DND-41 (cell line): ENCODE measurements around the gene ARHGEF4.

ENCODE experiments used
- ATAC-seq: fragments of 200-7000 bp; cut with Tn5 transposase; 3 replicates; pipeline ENCODE4 v1.9.1; 2021; ENCODE audit warnings: low read depth; ENCODE audit not compliant: insufficient read depth
- DNase-seq: peaks from one replicate; pipeline ENCODE4 v3.0.0-alpha.2; 2020
- H2AFZ ChIP-seq: 2 replicates; pipeline ENCODE4 v1.6.0; 2012; ENCODE audit warnings: low read depth, low read length
- H3K27ac ChIP-seq: 2 replicates; pipeline ENCODE4 v1.5.1; 2012; ENCODE audit warnings: low read length, inconsistent platforms
- H3K27me3 ChIP-seq: fragments of 200-600 bp; sonication (generic); 2 replicates; pipeline ENCODE4 v1.6.0; 2012; ENCODE audit warnings: low read length, mild to moderate bottlenecking, inconsistent platforms; ENCODE audit not compliant: insufficient read depth, poor library complexity
- H3K36me3 ChIP-seq: 2 replicates; pipeline ENCODE4 v1.5.1; 2012; ENCODE audit warnings: low read length, inconsistent platforms; ENCODE audit not compliant: insufficient read depth
- H3K4me1 ChIP-seq: 2 replicates; pipeline ENCODE4 v1.5.1; 2012; ENCODE audit warnings: mild to moderate bottlenecking, low read length; ENCODE audit not compliant: insufficient read depth
- H3K4me2 ChIP-seq: 2 replicates; pipeline ENCODE4 v1.6.0; 2012; ENCODE audit warnings: mild to moderate bottlenecking, moderate library complexity, low read length, inconsistent platforms; ENCODE audit not compliant: insufficient read depth
- H3K4me3 ChIP-seq, 2 experiments: fragments of 200-600 bp in 1 of 2; shearing (Covaris generic) in 1 of 2; 2 replicates each; pipeline ENCODE4 v1.5.1; 2012 to 2016; ENCODE audit warnings: inconsistent platforms in 2 of 2, low read length in 2 of 2, mild to moderate bottlenecking in 2 of 2, low read depth in 1 of 2, moderate library complexity in 1 of 2
- H3K79me2 ChIP-seq: 2 replicates; pipeline ENCODE4 v1.6.0; 2012; ENCODE audit warnings: low read length, inconsistent platforms; ENCODE audit not compliant: insufficient read depth
- H3K9ac ChIP-seq: 2 replicates; pipeline ENCODE4 v1.6.0; 2012; ENCODE audit warnings: low read depth, mild to moderate bottlenecking, inconsistent platforms, low read length, moderate library complexity
- H3K9me3 ChIP-seq: 2 replicates; pipeline ENCODE4 v1.5.1; 2012; ENCODE audit warnings: low read length, moderate library complexity, mild to moderate bottlenecking, inconsistent platforms; ENCODE audit not compliant: insufficient read depth, severe bottlenecking
- H4K20me1 ChIP-seq: 2 replicates; pipeline ENCODE4 v1.6.0; 2012; ENCODE audit warnings: low read length; ENCODE audit not compliant: insufficient read depth
- EZH2 ChIP-seq: IDR thresholded peaks from 3 replicates; pipeline ENCODE4 v1.6.1; 2012; ENCODE audit warnings: borderline replicate concordance, low read depth, mild to moderate bottlenecking, moderate library complexity, low read length, inconsistent platforms; ENCODE audit not compliant: severe bottlenecking
- TF ChIP-seq, protein P1 (sequence below): IDR thresholded peaks from 2 replicates; pipeline ENCODE4 v1.5.1; 2012; ENCODE audit warnings: borderline replicate concordance, low read length, moderate library complexity, mild to moderate bottlenecking; ENCODE audit not compliant: poor library complexity, severe bottlenecking; ENCODE audit errors: extremely low read depth

Gene ARHGEF4

GRCh38 chr2:131081190-131081589 is 244.5 kb downstream of the ARHGEF4 start:
- no peak overlapping the region for H3K4me2 ChIP-seq
- H3K4me1 ChIP-seq = no peaks in the 10 kb centered on the region
- H3K27ac ChIP-seq = no peak overlapping the region
- no peaks in the 10 kb centered on the region for H3K9me3 ChIP-seq
- no peak overlapping the region for H2AFZ ChIP-seq
- ATAC-seq (no peak), DNase-seq (no peak)
- TF ChIP-seq, protein P1, sequence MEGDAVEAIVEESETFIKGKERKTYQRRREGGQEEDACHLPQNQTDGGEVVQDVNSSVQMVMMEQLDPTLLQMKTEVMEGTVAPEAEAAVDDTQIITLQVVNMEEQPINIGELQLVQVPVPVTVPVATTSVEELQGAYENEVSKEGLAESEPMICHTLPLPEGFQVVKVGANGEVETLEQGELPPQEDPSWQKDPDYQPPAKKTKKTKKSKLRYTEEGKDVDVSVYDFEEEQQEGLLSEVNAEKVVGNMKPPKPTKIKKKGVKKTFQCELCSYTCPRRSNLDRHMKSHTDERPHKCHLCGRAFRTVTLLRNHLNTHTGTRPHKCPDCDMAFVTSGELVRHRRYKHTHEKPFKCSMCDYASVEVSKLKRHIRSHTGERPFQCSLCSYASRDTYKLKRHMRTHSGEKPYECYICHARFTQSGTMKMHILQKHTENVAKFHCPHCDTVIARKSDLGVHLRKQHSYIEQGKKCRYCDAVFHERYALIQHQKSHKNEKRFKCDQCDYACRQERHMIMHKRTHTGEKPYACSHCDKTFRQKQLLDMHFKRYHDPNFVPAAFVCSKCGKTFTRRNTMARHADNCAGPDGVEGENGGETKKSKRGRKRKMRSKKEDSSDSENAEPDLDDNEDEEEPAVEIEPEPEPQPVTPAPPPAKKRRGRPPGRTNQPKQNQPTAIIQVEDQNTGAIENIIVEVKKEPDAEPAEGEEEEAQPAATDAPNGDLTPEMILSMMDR = no peak
- TF ChIP-seq EZH2 = no peak
- H3K36me3 ChIP-seq = peaks cover 88% of the 10 kb centered on the region
- H4K20me1 ChIP-seq = peaks cover 67% of the 10 kb centered on the region
- H3K27me3 ChIP-seq = no peaks in the 10 kb centered on the region
- H3K9ac ChIP-seq = no peak overlapping the region
- H3K4me3 ChIP-seq = no peak overlapping the region
- peaks cover 93% of the 10 kb centered on the region for H3K79me2 ChIP-seq

DNA sequence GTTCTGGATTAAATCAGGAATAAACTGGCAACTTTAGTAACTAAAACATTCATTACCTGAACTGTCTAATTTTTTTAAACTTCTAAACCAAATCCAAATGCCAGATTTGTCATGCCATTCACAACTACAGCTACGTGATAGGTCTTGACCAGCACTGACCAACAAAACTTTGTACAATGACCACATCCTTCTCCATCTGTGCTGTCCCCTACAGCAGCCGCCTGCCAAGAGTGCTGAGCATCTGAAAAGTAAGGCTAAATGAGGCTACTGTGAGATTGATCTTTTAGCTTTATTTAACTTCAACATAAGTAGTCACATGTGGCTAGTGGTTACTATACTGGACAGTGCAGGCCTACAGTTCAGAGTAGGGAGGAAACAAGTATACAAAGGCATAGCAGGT is 248.9 kb downstream of the ARHGEF4 start:
- H3K4me3 ChIP-seq = no peak overlapping the region
- no peak overlapping the region for H2AFZ ChIP-seq
- no peak for DNase-seq
- TF ChIP-seq EZH2 = no peak
- TF ChIP-seq, protein P1 = no peak
- H3K36me3 ChIP-seq = peaks cover 70% of the 10 kb centered on the region
- no peaks in the 10 kb centered on the region for H3K27me3 ChIP-seq
- no peak overlapping the region for H3K27ac ChIP-seq
- H3K9ac ChIP-seq = no peak overlapping the region
- no peak for ATAC-seq
- H3K79me2 ChIP-seq = peaks cover 98% of the 10 kb centered on the region
- H3K9me3 ChIP-seq = no peaks in the 10 kb centered on the region
- H3K4me1 ChIP-seq = peaks cover under 1% of the 10 kb centered on the region
- peaks cover 79% of the 10 kb centered on the region for H4K20me1 ChIP-seq
- no peak overlapping the region for H3K4me2 ChIP-seq

DNA sequence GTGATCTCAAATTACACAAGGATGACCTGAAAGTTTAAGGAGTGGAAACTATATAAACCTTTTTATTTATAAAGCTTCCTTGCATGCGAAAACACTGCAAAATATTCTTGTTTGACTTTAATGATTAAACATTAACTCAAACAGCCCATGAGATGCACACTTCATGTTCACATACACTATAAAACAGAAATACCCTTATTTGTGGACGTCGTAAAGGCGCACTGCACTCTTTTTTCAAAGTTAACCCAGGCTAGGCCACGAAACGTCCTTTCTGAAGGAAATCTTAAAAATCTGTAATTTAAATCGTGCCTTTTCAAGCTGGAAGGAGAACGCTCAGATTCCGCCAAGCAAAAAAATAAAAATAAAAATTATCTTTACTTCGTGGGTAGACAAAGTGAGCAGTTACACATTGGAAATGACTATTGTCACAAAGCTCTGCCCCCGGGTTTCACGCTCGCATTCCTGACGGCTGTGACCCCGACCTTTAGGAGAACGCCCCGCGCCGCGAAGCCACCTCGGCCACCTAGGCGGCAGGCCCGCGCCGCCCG is 255.8 kb downstream of the ARHGEF4 start:
- Histone ChIP-seq H3K9ac (peak overlapping the region; percentile 99), H3K4me1 (peaks cover 25% of the 10 kb centered on the region), H2AFZ (peak overlapping the region; percentile 87; the same call in 1 of the 2 replicates), H3K79me2 (peaks cover 61% of the 10 kb centered on the region), H3K27ac (peak overlapping the region; percentile 93), H3K27me3 (no peaks in the 10 kb centered on the region), H3K4me2 (peak overlapping the region; percentile 84), H3K9me3 (no peaks in the 10 kb centered on the region), H3K4me3 (peak overlapping the region; percentile 75 to 85), H4K20me1 (peaks cover 43% of the 10 kb centered on the region), H3K36me3 (peaks cover 22% of the 10 kb centered on the region)
- DNase-seq (no peak), ATAC-seq (no peak)
- TF ChIP-seq, protein P1 = no peak
- no peak for TF ChIP-seq EZH2
